ENCODE data around the gene OTOL1.
"Not testable (repeated sequence)": the region's sequence is repeated elsewhere in the genome, so short reads cannot be mapped to it uniquely, and the experiment has no call there.

The OTOL1 gene

GRCh38 chr3:161496508-161496907, at the start of gene OTOL1:
Gene OTOL1 (plus strand): TSS chr3:161496808. CDS start chr3:161496808, 0 bp downstream.
- no peak for DNase-seq (ENCODE audit: low spot score)

DNA sequence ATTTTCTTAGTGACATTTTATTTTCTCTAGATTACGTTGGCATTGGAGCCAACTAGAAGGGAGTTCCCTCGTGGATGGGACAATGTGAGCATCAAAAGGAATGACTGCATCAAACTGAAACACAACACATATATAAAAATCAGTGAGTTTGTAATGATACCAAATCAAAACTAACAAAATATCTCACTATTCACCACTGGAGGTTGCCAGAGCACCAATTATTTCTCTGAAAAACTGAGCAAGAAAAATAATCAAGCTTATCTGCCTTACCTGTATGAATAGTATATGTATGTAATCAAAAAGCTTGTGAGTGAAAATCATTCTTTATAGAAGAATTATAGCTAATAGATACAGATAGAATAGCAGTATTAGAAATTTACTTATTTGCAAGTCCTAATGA, 46.8 kb upstream of the OTOL1 start:
- no peak for DNase-seq (ENCODE audit: low spot score)

- DNase-seq (ENCODE audit: low spot score), result no peak
These were observed 44.4 kb upstream of the OTOL1 start for GRCh38 chr3:161452179-161452578.

GRCh38 chr3:161454615-161455014, 42.0 kb upstream of the OTOL1 start:
- DNase-seq (ENCODE audit: low spot score), result no peak

GRCh38 chr3:161455962-161456361, 40.6 kb upstream of the OTOL1 start:
- DNase-seq (ENCODE audit: low spot score), result no peak

- DNase-seq (ENCODE audit: low spot score), result no peak
These were observed 34.5 kb upstream of the OTOL1 start for GRCh38 chr3:161462138-161462537.

DNA sequence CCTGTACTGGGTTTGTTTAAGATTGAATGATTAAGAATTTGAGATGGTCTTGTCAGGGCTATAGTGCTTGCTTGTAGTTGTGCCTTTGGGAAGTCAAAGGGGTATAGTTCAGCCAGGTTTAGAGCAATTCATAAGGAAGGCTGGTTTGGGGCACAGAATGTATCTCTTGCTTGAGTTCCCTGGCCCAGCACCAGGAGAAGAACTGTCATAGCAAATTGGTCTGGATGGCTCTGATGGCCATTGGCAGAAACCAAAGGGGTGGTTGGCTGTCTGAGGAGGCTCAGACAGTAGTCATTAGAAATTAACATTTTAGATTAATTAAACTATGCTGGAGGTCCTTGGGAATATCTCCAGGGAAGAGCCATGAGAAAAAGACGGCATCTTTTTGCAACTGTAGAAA, 25.4 kb upstream of the OTOL1 start:
- DNase-seq (ENCODE audit: low spot score), result no peak

DNA sequence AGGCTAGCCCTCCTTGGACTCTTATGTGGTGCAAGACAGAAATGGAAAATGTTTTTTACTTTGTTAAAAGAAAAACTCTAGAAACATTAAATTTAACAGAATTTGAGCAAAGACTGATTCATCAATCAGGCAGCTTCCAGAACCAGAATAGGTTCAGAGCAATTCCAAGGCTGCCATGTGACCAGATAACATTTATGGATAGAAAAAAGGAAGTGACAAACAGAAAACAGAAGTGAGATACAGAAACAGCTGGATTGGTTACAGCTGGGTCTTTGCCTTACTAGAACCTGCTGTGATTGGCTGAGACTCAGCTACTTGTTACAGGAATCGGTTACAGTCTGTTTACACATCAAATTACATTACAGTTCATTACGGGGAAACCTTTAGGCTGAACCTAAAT, 22.5 kb upstream of the OTOL1 start:
- no peak for DNase-seq (ENCODE audit: low spot score)

GRCh38 chr3:161474741-161475140, 21.9 kb upstream of the OTOL1 start:
- DNase-seq (ENCODE audit: low spot score), result no peak

DNA sequence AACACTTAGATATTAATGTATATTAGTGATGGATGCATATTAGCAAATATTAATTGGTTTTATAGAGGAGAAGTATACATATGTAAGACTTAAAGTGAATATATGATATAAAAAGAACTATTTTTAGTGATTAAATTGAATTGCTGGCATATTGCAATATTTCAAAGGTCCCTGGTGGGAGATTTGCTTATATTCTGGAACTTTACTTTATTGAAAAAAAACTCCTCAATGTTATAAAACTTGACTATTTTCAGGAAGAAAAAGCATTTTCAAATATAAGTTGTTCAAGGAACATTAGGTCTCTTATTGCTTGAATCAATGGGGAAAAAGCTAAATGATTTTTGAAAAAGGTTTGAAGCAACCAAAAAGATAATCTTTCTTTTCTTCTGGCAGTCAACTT, 21.4 kb upstream of the OTOL1 start:
- no peak for DNase-seq (ENCODE audit: low spot score)

- no peak for DNase-seq (ENCODE audit: low spot score)
These were observed 20.7 kb upstream of the OTOL1 start for GRCh38 chr3:161475905-161476304.

DNA sequence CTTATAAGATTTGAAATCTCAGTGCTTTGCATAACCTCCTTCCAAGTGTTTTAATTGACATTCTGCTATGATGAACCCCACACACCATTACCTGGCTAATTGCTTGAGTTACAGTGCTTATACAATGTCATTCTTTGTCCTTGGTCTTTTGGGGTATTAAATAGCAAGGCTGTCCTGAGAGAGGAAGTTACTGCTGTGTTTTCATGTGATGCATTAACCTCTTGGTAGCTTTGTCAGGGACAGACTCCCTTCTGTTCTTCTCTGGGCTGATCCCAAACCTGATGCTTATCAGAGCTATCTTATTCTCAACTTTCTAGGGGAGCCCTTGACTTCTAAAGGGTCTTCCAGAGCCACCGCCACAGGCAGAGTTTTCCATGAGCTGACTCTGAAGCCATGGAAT, 12.4 kb upstream of the OTOL1 start:
- no peak for DNase-seq (ENCODE audit: low spot score)

DNA sequence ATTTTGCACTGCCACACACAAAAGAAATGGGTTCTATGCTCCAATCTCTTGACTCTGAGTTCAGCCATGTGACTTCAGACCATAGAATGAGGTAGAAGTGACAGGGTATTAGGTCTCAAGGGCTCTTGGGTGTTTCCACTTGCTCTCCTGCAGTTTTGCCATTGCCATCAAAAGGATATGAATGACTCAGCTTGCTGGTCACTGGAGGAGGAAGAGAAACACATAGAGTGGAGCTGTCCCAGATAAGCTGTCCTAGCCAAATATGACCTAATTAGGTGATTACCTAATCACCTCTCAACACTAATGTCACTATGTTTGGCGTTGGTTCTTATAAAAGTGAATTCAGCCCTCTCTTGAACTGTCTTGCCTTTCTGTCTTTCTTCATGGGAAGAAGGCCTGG, 8.3 kb upstream of the OTOL1 start:
- not testable (repeated sequence) for DNase-seq (ENCODE audit: low spot score)

DNA sequence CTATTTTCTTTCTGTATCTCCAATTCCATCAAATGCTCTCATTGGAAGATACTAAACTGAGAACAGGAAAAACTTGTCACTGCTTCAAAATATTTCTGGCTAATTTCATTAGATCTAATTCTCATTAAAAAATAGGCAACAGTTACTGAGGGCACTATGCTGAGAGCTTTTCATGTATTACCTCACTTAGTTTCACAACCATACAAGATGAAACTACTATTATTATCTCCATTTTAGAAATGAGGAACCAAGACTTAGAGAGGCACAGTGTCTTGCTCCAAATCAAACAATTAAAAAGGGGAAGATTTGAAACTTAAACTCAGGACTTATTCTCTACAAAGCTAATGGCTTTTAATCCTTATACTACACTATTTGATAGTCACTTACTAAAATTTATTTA, 7.2 kb upstream of the OTOL1 start:
- DNase-seq (ENCODE audit: low spot score), result no peak

- DNase-seq (ENCODE audit: low spot score), result not testable (repeated sequence)
These were observed 5.8 kb upstream of the OTOL1 start for GRCh38 chr3:161490845-161491244.

DNA sequence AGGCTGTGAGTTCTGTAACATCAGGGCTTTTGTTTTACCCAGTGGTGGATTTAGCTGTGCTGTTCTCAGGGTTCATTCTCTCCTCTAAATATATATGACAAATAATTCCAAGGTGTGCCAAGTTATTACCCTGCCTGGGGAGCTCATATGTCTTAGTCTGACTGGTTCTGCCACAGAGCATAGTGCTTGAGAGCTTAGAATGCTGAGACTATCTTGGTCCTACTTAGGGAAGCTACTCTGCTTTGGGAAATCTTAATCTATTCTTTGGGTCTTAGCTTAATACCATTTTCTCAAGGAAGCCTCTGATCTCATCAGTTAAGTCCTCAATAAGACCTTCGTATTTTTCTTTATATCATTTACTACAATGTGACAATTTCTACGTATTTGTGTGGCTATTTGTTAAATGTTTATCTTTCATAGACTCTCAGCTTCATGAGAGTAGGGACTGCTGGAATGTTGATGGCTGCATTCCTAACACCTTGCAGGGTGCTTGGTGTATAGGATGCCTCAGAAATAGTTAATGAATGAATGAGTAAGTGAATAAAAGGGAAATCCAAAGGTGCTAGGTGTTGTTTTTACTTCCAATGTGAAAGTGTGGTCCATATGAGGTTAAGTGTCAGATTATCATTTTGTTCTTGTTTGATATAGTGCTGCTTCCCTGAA, 1.8 kb downstream of the OTOL1 start:
- no peak for DNase-seq (ENCODE audit: low spot score)

- DNase-seq (ENCODE audit: low spot score), result no peak
These were observed 3.6 kb downstream of the OTOL1 start for GRCh38 chr3:161500068-161500796.

DNA sequence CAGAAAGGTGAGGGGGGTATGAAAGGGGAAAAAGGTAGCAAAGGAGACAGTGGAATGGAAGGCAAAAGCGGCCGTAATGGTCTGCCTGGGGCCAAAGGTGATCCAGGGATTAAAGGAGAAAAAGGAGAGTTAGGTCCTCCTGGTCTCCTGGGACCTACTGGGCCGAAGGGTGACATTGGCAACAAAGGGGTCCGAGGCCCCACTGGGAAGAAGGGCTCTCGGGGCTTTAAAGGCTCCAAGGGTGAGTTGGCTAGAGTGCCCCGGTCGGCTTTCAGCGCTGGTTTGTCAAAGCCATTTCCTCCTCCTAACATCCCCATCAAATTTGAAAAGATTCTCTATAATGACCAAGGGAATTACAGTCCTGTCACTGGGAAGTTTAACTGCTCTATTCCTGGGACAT, 6.7 kb downstream of the OTOL1 start:
- no peak for DNase-seq (ENCODE audit: low spot score)

GRCh38 chr3:161508852-161509477, 12.4 kb downstream of the OTOL1 start:
- DNase-seq (ENCODE audit: low spot score), result no peak

DNA sequence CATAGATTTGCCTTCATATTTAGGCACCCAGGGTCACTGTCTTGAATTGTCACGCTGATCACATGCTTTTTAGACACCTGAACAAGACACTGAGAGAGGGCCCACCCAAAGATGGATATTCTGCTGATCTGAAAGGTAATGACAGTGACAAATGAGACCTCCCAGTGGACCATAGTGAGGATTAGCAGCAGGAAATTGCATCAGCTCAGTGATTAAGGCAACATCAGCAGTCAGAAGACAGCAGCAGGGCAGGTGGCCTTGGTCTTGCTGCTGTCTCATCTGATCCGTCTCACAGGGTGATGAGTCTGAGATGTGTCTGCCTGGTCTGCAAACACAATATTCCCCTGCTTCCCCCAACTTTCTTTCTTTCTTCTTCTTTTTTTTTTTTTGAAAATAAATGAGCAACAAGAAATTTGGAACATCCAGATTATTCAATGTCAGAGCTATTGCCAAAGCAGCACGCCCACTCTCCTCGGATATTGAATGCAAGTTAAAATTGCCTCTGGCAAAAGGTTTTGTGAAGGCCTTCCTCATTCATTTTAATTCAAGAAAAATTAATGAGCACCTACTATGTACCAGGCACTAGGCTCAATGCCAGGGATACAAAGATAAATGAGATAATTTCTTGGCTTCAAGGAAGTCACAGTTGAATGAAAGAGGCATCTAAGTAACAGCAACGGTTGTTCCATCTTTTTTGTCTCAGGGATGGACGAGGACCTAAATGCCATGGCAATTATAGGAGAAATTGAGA, 14.1 kb downstream of the OTOL1 start:
- DNase-seq (ENCODE audit: low spot score), result no peak

DNA sequence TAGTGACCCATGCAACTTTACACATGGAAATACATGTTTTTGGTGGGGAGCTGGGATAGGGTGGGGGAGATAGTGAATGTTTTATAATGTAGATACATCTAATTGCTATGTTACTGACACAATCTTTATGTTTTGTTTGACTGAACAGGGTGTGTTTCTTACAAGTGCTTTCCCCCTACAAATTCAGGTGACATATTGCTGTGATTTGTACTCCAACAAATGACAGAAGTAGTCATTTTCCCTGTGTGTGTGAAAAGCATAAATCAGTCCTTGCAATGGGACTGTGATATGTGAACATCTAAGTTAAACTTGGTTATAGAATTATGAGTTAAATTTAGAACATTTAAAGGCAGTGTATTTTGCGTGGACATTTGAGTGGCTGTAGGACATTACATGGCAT, 27.3 kb downstream of the OTOL1 start:
- DNase-seq (ENCODE audit: low spot score), result no peak

- DNase-seq (ENCODE audit: low spot score), result no peak
These were observed 35.3 kb downstream of the OTOL1 start for GRCh38 chr3:161531930-161532329.

- no peak for DNase-seq (ENCODE audit: low spot score)
These were observed 44.0 kb downstream of the OTOL1 start for GRCh38 chr3:161540594-161540993.

Measured in hepatic stellate cell (primary cell).